H1 (cell line): ENCODE measurements around the gene OXER1. TPM values are rescaled to one million over a fixed set of nuclear protein-coding genes. Genes with fewer than 3 reads are reported as not detected.

ENCODE experiments used
- GABPA ChIP-seq: IDR thresholded peaks from 2 replicates; pipeline ENCODE4 v1.6.1; 2011; ENCODE audit warnings: mild to moderate bottlenecking, low read length, moderate library complexity, borderline replicate concordance; ENCODE audit not compliant: insufficient read depth
- SP4 ChIP-seq: IDR thresholded peaks from 2 replicates; pipeline ENCODE4 v1.6.1; 2012; ENCODE audit warnings: low read length, inconsistent platforms
- polyA plus RNA-seq, 7 experiments: library from polyadenylated mRNA; depleted of rRNA in 3 of 7; stranded (reverse) in 5 of 7; unstranded in 2 of 7; fragments of >200 nt in 5 of 7; fragments of 200-250 nt in 2 of 7; gene quantifications; 1 replicate in 5 of 7; 2 replicates in 1 of 7; 4 replicates in 1 of 7; pipeline versions ENCODE4 v1.2.1 to v1.2.3, GENCODE V29; 2011 to 2013; ENCODE audit warnings: missing spikeins in 2 of 7, mixed read lengths in 2 of 7
- total RNA-seq: library from RNA; stranded (reverse); fragmentation: NEBNext Ultra II Directional; extraction: Animal tissue kit (Norgen Biotek cat#: 25700); gene quantifications from 2 replicates; pipeline ENCODE4 v1.2.1, GENCODE V29; 2021

OXER1 gene
- total and polyA plus RNA-seq, 2 of the 8 experiments (the other 6 are each of a cell fraction or from before 2014, with no cell fraction given): 1.2 to 2.9 TPM

GRCh38 chr2:42809819-42810120 is 45.8 kb upstream of the OXER1 start (continued):
- TF ChIP-seq SP4 (no peak), GABPA (no peak)
